HG03442 (cell line): ENCODE data around the gene IBTK.

ENCODE experiments used
- ATAC-seq: cut with Tn5 transposase; IDR thresholded peaks from one replicate; pipeline ENCODE4 v1.9.1; 2021; ENCODE audit warnings: mild to moderate bottlenecking, moderate library complexity; ENCODE audit not compliant: unreplicated experiment

The IBTK gene

DNA sequence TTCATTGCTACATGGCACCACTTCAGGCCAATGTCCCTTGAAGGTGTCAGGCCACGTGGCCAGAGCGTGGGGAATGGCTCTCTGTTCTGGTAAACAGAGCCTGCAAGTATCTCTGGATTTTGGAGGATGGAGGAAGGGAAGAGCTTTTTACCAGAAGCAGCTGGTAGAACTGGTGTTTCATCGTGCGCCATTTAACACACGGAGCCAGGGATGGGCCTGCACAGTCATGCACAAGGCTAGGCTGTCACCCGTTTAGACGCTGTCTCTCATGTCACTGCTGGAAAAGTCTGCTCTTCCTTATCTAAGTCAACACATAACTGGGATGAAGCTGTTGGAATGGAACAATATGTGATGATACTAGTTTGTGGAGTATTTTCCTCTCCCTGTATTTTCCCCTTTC is 123.9 kb downstream of the IBTK start:
- ATAC-seq, result no peak
